GM21786 (cell line): ENCODE data around the gene PHETA1.

Experiments used
- ATAC-seq: cut with Tn5 transposase; IDR thresholded peaks from one replicate; pipeline ENCODE4 v1.9.1; 2021; ENCODE audit not compliant: unreplicated experiment

Gene PHETA1

GRCh38 chr12:111327474-111327873 is 41.4 kb downstream of the PHETA1 start:
- no peak for ATAC-seq

- no peak for ATAC-seq
Measured at GRCh38 chr12:111322336-111323250, 46.3 kb downstream of the PHETA1 start.

GRCh38 chr12:111321317-111321716 is 47.6 kb downstream of the PHETA1 start:
- no peak for ATAC-seq

- ATAC-seq, result no peak
Measured at GRCh38 chr12:111320258-111321050, 48.4 kb downstream of the PHETA1 start.

- ATAC-seq, result no peak
Measured at GRCh38 chr12:111319600-111320257, 49.2 kb downstream of the PHETA1 start.

- no peak for ATAC-seq
Measured at GRCh38 chr12:111318450-111318849, 50.4 kb downstream of the PHETA1 start.

- ATAC-seq, result no peak
Measured at GRCh38 chr12:111316671-111317070, 52.2 kb downstream of the PHETA1 start.

GRCh38 chr12:111314953-111315539 is 53.8 kb downstream of the PHETA1 start:
- ATAC-seq, result no peak

GRCh38 chr12:111313833-111314259 is 55.0 kb downstream of the PHETA1 start:
- ATAC-seq, result no peak

GRCh38 chr12:111312708-111313107 is 56.2 kb downstream of the PHETA1 start:
- no peak for ATAC-seq

- no peak for ATAC-seq
Measured at GRCh38 chr12:111312016-111312415, 56.9 kb downstream of the PHETA1 start.

- no peak for ATAC-seq
Measured at GRCh38 chr12:111311011-111311410, 57.9 kb downstream of the PHETA1 start.
